DMS114 treated with DMSO at 0.1 percent for 48 hours (cell line): Measurements from ENCODE around the gene CD40.
"Not testable (repeated sequence)": the region's sequence is repeated elsewhere in the genome, so short reads cannot be mapped to it uniquely, and the experiment has no call there.

Source experiments
- DNase-seq: peaks from one replicate; lab custom pipeline; 2025; ENCODE audit not compliant: unreplicated experiment; lab: John Stamatoyannopoulos, UW

CD40 gene

DNA sequence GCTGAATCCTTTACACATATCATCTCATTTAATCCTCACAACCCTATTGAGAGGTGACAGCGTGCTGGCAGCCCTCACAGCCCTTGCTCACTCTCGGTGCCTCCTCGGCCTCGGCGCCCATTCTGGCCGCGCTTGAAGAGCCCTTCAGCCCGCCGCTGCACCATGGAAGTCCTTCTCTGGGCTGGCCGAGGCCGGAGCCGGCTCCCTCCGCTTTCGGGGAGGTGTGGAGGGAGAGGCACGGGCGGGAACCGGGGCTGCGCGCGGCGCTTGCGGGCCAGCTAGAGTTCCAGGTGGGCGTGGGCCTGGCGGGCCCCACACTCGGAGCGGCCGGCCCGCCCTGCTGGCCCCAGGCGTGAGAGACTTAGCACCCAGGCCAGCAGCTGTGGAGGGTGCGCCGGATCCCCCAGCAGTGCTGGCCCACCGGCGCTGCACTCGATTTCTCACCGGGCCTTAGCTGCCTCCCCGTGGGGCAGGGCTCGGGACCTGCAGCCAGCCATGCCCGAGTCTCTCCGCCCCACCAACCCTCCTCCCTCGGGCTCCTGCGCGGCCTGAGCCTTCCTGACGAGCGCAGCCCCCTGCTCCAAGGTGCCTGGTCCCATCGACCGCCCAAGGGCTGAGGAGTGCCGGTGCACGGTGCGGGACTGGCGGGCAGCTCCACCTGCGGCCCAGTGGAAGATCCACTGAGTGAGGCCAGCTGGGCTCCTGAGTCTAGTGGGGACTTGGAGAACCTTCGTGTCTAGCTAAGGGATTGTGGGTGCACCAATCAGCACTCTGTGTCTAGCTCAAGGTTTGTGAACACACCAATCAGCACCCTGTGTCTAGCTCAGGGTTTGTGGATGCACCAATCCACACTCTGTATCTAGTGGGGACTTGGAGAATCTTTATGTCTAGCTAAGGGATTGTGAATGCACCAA, 26.2 kb upstream of the CD40 start:
- not testable (repeated sequence) for DNase-seq

DNA sequence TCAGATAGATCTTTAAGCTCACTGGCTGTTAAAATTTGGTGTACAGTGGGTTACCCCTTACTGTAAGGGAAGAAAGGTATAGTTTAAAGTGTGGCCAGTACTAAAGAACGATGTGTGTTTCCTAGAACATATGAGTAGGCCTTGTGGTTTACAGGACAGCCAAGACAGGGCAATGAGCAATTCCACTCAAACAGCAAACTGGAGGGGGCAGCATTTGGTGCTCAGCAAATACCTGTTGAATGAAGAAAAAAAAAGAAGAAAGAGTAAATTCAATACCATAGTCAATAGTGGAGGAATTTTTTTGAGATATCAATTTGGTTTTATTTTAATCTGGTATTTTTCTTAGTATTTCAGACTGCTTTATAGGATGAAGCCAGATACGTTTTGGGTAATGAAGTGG, 24.6 kb upstream of the CD40 start:
- no peak for DNase-seq

DNA sequence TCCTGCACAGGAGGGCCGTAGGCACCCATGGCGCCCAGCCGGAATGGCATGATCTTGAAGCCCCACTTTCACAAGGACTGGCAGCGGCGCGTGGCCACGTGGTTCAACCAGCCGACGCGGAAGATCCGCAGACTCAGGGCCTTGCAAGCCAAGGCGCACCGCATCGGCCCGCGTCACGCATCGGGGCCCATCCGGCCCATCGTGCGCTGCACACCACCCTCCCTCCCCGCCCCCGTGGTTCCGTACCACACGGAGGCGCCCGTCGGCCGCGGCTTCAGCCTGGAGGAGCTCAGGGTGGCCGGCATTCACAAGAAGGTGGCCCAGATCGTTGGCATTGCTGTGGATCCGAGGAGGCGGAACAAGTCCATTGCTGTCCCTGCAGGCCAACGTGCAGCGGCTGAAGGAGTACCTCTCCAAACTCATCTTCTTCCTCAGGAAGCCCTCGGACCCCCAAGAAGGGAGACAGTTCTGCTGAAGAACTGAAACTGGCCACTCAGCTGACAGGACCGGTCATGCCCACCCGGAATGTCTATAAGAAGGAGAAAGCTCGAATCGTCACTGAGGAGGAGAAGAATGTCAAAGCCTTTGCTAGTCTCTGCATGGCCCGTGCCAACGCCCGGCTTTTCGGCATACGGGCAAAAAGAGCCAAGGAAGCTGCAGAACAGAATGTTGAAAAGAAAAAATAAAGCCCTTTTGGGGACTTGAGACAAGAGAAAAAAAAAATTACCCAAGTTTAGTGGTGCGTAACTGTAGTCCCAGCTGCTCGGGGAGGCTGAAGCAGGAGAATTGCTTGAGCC, 18.4 kb upstream of the CD40 start:
- no peak for DNase-seq

DNA sequence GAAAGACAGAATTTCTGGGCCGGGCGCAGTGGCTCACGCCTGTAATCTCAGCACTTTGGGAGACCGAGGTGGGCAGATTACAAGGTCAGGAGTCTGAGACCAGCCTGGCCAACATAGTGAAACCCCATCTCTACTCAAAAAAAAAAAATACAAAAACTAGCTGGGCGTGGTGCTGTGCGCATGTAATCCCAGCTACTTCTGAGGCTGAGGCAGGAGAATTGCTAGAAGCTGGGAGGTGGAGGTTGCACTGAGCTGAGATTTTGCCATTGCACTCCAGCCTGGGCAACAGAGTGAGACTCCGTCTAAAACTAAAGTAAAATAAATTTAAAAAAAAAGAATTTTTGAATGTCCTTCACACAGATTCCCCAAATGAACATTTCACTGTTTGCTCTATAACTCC, 17.7 kb upstream of the CD40 start:
- DNase-seq, result not testable (repeated sequence)

DNA sequence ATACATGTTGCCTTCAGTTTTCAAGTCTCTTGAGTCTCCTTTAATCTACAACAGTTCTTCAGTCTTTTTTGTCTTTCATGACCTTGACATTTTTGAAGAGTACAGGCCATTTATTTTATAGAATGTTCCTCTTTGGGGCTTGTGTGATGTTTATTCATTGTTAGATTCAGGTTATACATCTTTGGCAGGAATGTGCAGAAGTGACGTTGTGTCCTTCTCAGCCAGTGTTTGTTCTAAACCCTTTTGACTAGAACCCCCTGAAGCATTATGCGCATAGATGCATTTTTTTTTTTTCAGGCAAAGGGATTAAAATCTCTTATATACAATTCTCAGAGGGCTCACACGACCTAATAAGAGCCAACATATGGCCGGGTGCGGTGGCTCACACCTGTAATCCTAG, 17.1 kb upstream of the CD40 start:
- DNase-seq, result no peak

DNA sequence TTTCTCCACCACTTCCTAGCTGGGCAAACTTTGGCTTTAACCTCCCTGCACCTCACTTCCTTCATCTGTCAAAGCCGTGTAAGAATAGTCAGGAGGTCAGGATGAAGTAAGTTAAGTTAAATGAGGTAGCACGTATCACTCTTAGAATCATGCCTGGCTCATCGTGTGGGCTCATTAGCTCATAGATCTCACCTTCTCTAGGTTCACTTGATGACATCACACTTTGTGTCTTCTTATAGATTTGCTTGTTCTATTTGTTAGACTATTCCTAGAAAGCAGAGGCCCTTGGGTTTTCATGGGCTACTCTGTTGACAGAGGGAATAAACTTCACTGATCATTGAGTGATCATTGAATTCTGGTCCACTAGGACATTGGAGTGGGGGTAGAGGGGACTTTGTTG, 16.2 kb upstream of the CD40 start:
- DNase-seq, result no peak

DNA sequence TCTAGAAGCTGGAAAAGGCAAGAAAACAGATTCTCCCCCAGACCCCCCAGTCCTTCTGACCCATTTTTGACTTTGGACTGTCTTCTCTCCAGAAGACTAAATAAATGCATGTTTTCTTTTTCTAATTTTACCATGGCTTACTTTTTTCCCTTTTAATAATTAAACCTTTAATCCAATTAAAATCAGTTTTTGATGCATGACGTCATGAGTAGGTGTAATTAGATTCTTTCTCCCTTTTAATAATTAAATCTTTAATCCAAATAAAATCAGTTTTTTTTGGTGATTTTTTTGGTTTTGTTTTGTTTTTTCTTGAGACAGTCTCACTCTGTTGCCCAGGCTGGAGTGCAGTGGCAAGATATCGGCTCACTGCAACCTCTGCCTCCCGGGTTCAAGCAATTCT, 15.2 kb upstream of the CD40 start:
- no peak for DNase-seq

DNA sequence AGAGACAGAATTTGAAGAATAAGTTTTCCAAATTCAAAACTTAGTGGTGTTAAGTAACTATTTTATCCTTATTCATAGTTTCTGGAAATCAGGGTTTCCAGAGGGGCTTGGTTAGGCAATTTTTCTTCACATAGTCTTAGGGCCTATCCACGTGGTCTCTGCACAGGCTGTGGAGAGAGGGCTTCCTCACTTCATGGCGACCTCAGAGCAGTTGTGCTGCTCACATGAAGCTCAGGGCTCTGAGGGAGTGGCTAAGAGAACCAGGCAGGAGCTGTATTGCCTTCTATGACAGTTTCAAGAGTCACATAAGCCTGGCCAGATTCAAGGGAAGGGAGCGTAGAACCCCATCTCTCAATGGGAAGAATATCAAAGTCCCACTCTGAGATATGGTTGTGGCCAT, 13.9 kb upstream of the CD40 start:
- DNase-seq, result no peak

DNA sequence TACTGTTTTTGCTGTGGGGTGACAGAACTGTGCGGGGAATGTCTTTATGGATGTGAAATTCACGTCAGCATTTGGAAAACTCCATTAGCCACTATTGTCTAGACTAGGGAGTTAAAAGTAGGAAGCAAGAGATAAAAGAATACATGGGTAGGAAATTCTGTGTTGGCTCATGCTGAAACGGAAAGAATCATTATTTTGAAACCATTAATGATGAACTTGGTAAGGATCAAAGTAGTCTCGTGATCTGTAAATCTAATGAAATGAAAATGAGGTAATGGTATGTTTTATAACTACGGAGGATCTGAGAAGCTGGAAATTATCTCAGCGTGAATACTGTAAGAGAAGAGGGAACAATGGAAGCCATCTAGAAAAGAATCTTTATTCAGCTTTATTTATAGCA, 11.1 kb upstream of the CD40 start:
- no peak for DNase-seq

DNA sequence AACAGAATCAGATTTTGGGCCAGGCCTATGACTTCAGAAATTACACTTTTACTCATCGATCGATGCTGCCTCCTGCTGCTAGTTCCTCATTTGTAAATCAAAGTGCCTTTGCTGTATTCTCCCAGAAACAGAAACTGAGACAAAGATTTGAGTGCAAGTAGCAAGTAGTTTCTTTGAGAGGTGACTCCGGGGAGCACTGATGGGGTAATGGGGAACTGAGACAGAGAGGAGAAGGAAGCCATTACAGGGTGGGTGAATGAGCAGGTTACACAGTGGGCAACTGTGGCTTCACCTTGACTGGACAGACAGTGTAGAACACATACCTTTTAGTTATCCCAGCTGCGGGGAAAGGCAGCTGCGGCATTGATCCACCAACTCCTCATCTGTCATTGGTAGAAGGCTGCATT, 9.7 kb upstream of the CD40 start:
- DNase-seq, result no peak

DNA sequence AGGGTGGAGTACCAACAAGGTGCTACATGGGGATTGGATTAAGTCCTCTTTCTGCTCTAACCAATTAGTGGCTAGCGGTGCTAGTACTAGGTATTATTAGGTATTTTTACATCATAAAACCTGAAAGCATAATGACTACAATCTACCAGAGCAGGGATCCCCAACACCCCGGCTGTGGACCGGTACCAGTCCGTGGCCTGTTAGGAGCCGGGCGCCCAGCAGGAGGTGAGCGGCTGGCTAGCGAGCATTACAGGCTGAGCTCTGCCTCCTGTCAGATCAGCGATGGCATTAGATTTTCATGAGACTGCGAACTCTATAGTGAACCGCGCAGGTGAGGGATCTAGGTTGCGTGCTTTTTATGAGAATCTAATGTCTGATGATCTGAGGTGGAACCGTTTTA, 9.1 kb upstream of the CD40 start:
- DNase-seq, result no peak

DNA sequence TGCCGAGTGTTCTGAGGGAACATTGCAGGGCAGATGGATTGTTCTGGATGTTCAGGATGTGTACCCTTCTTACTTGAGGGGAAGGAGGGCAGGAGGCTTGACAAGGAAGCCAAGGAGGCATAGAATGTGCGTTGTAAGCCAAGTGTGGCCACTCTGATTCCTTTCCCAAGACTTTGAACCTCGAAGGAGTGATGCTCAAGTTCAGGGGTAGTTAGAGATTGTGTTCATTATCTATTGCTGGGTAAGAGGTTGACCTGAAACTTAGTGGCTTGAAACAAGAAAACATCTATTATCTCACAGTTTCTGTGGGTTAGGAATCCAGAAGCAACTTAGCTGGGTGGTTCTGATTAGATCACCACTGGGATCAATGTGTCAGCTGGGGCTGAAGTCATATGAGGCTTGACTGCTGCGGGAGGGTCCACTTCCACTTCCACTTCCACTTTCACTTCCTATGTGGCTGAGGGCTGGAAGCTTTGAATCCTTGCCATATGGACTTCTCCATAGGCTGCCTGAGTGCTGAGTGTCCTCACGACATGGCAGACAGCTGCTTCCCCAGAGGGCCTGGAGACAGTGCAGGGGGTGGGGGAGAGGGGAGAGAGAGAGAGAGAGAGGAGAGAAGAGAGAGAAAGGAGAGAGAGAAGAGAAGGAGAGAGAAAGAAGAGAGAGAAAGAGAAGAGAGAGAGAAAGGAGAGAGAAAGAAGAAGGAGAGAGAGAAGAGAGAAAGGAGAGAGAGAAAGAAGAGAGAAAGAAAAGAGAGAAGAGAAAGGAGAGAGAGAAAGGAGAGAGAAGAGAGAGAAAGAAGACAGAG, 6.9 kb upstream of the CD40 start:
- no peak for DNase-seq

DNA sequence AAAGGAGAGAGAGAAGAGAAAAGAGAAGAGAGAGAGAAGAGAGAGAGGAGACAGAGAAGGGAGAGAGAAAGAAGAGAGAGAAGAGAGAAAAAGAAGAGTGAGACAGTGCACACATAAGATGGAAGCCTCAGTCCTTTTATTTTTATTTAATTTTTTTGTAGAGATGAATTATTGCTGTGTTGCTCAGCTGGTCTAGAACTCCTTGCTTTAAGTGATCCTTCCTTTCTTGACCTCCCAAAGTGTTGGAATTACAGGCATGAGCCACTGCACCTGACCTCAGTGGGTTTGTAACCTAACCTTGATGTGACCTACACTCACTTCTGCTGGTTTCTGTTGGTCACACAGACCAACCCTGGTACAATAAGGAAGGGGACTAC, 6.3 kb upstream of the CD40 start:
- no peak for DNase-seq

DNA sequence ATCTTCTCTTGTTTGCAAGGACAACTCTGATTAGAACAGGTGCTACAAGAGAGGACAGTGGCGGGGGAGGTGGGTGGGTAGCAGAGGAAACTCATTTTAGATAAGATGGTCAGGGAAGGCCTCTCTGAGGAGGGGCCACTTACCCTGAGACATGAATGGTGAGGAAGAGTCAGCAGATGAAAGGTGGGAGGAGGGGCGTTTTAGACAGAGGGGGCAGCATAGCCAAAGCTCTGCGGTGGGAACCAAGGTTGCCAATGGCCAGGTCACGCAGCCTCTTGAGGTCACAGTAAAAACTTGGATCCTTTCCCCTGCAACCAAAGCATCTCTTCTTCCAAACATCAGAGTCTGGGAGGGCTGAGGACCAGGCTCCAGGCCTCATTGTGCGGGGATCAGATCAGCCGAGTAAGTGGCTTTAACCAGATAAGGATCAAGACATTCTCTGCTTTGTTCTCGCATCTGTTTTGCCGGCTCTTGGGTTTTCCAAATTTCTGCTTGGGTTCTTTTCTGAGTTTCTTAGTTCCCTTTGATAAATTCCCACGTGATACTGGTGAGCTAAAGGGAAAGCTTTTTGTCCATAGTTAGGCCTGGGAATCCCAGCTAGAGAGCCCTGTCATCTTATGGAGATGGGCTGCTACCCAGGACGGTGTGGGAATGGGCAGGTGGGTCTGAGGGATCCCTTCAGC, 5.5 kb upstream of the CD40 start:
- DNase-seq, result no peak

DNA sequence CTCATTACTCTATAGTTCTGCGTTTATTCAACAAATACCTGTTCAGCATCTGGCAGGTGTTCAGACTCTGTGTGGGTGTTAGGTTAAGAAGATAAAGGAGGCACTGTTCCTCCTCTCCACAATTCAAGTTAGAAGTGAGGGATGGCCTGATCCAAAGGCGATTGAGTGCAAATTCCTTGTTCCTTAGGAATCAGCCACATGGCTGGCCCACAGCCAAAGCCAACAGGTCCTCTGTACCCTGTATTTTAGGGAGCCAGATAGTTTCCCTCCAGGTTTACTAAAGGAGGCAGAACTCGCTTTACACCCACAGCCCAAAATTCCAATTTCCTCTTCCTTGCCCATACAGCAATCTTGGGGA, 5.0 kb upstream of the CD40 start:
- DNase-seq, result no peak

DNA sequence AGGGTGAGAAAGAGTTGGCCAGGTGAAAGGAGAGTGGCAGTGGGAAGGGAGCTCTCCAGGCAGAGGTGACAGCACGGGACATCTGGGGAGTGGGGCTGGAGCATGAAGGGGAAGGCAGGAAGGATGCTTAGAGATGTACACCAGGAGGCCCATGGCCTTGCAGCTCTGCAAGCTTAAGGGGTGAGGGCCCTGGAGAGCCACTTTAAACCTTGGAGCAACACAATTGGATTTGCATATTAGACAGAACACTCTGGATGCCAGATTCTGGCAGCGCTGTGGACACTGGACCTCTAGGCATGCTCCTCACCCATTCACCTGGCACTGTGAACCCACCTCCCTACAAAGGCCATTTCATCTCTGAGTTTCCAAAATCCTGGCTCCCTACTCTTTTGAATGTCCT, 3.7 kb upstream of the CD40 start:
- DNase-seq, result no peak

DNA sequence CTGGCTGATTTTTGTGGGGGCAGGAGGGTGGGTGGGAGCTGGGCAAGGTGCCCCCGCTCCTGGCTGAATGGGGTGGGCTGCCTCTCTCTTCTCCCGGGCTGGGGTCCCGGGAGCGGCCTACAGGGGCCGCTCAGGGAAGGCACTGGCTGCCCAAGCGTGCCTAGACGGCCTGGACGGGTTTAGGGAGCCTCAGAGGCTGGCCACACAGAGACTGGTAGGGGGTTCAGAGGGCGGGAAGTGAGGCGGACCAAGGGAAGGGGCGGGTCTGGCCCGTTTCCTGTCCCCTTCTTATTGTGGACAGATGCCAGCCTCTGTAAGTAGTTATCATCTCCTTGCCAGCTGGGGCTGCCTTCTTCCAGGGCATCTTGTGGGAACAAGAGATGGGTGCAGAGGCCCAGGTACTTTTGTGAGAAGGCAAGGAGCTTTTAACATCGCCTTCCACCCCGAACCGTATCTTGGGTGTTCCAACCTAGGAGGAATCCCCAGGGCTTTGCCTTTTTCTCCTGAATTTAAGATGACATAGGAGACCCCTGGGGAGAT, 437 bp downstream of the CD40 start:
- DNase-seq, result no peak

DNA sequence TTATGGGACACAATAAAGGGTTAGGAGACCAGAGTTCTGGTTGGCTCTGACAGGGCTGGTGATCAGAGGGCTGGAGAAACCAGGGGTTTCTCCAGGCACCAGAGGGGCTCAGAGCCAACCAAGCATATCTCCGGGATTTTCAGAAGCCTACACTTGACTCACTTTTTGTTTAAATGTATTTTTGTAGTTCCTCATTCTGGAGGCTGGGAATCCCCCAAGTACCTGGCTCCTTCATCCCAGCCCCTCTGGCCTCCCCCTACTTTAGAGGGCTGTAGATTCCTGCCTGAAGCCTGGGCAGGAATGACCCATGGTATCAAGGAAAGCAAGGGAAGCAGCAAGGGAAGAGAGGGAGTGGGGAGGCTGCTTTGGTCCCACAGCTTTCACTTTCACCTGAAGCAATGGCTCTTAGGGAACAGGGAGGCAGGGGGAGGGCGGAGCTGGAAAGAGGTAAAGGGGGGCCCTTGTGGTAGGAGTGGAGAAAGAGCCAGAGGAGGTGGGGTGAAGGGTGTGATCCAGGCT, 973 bp downstream of the CD40 start:
- DNase-seq, result no peak

DNA sequence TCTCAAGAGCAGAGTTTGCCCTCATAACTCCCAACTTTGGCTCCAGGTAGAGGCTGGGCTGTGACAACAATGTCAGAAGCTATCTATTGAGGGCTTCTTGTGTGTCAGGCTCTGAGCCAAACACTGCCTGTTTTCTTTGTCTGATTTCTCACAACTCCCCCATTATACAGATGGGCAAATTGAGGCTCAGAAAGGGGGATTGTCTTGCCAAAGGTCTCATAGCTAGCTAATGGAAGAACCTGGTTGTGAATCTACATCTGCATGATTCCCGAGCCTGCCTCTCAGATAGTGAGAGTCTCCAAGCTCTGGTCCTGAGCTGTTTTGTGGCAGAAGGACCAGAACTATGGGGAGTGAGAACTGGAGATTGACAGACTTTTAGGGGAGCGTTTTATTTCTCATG, 1.4 kb downstream of the CD40 start:
- DNase-seq, result no peak

DNA sequence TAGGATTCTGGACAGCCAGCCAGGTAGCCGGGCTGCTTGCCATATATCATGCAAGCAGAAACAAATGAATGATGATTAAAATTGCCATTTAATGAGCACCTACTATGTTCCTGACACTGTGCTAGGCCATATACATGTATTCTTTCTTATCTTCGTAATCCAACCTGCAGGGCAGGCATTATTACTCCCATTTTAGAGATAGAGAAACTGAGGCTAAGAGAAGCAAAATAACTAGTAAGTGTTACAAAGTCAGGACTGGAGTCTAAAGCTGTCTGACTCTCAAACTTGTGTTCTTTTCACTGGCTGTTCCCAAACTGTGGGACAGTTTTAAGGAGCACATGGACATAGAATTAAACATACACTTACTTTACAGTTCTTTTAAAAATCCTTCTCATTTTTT, 2.0 kb downstream of the CD40 start:
- DNase-seq, result no peak
